Measurements from ENCODE around the gene USO1. TPM values are rescaled to one million over a fixed set of nuclear protein-coding genes. Genes with fewer than 3 reads are reported as not detected.
A peak's percentile ranks its signal among the peaks of the same experiment; 100 is the strongest.

USO1 gene
- total RNA-seq, 1 donor from 2014 or later: 48.5 TPM

DNA sequence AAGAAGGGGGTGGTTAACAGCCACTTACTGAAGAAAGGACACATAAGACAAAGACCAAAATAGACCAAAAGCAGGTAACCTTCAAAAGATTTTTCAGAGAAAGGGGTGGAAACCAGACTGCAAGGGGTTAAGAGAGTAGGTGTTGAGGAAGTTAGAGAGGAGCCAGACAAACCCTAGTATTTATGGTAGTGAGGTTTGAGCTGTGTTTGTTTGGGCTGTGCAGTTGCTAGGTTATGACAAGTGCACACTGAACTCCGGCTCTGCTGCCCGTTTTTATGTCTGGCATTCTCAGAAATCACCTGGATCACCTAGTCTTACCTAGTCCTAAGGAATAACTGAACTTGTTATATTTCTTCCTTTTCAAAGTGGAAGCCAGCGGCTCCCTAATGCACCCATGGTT, 28.3 kb upstream of the USO1 start:
- Mint-ChIP-seq H3K27me3 (ENCODE audit: unreplicated experiment) (peaks cover 6% of the 10 kb centered on the region), H3K27ac (ENCODE audit: unreplicated experiment) (peak overlapping the region; percentile 36), H3K36me3 (ENCODE audit: low read depth, unreplicated experiment) (no peaks in the 10 kb centered on the region), H3K4me1 (ENCODE audit: unreplicated experiment) (peaks cover 5% of the 10 kb centered on the region), H3K9me3 (ENCODE audit: unreplicated experiment) (no peaks in the 10 kb centered on the region), H3K4me3 (ENCODE audit: unreplicated experiment) (no peak overlapping the region)
- DNase-seq (ENCODE audit: low spot score): no peak
- TF ChIP-seq, protein P1, sequence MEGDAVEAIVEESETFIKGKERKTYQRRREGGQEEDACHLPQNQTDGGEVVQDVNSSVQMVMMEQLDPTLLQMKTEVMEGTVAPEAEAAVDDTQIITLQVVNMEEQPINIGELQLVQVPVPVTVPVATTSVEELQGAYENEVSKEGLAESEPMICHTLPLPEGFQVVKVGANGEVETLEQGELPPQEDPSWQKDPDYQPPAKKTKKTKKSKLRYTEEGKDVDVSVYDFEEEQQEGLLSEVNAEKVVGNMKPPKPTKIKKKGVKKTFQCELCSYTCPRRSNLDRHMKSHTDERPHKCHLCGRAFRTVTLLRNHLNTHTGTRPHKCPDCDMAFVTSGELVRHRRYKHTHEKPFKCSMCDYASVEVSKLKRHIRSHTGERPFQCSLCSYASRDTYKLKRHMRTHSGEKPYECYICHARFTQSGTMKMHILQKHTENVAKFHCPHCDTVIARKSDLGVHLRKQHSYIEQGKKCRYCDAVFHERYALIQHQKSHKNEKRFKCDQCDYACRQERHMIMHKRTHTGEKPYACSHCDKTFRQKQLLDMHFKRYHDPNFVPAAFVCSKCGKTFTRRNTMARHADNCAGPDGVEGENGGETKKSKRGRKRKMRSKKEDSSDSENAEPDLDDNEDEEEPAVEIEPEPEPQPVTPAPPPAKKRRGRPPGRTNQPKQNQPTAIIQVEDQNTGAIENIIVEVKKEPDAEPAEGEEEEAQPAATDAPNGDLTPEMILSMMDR (IDR thresholded peaks at IDR 0.05; ENCODE audit: unreplicated experiment): no peak

GRCh38 chr4:75696581-75696980, 27.8 kb upstream of the USO1 start:
- Mint-ChIP-seq H3K27ac (ENCODE audit: unreplicated experiment) (no peak overlapping the region), H3K4me1 (ENCODE audit: unreplicated experiment) (peaks cover 5% of the 10 kb centered on the region), H3K36me3 (ENCODE audit: low read depth, unreplicated experiment) (no peaks in the 10 kb centered on the region), H3K4me3 (ENCODE audit: unreplicated experiment) (no peak overlapping the region), H3K27me3 (ENCODE audit: unreplicated experiment) (peaks cover 6% of the 10 kb centered on the region), H3K9me3 (ENCODE audit: unreplicated experiment) (no peaks in the 10 kb centered on the region)
- no peak for DNase-seq (ENCODE audit: low spot score)
- TF ChIP-seq, protein P1 (IDR thresholded peaks at IDR 0.05; ENCODE audit: unreplicated experiment): no peak

GRCh38 chr4:75698162-75698962, 26.0 kb upstream of the USO1 start:
- Mint-ChIP-seq H3K4me3 (ENCODE audit: unreplicated experiment) (no peak overlapping the region), H3K4me1 (ENCODE audit: unreplicated experiment) (peaks cover 10% of the 10 kb centered on the region), H3K27ac (ENCODE audit: unreplicated experiment) (no peak overlapping the region), H3K27me3 (ENCODE audit: unreplicated experiment) (peaks cover 6% of the 10 kb centered on the region), H3K9me3 (ENCODE audit: unreplicated experiment) (no peaks in the 10 kb centered on the region), H3K36me3 (ENCODE audit: low read depth, unreplicated experiment) (no peaks in the 10 kb centered on the region)
- DNase-seq (ENCODE audit: low spot score): no peak
- TF ChIP-seq, protein P1 (IDR thresholded peaks at IDR 0.05; ENCODE audit: unreplicated experiment): no peak

GRCh38 chr4:75698963-75699228, 25.5 kb upstream of the USO1 start:
- TF ChIP-seq, protein P1 (IDR thresholded peaks at IDR 0.05; ENCODE audit: unreplicated experiment): no peak
- H3K9me3 Mint-ChIP-seq (ENCODE audit: unreplicated experiment): no peaks in the 10 kb centered on the region
- peaks cover 6% of the 10 kb centered on the region for H3K27me3 Mint-ChIP-seq (ENCODE audit: unreplicated experiment)
- no peaks in the 10 kb centered on the region for H3K36me3 Mint-ChIP-seq (ENCODE audit: low read depth, unreplicated experiment)
- H3K27ac Mint-ChIP-seq (ENCODE audit: unreplicated experiment): no peak overlapping the region
- no peak for DNase-seq (ENCODE audit: low spot score)
- H3K4me1 Mint-ChIP-seq (ENCODE audit: unreplicated experiment): peaks cover 12% of the 10 kb centered on the region
- no peak overlapping the region for H3K4me3 Mint-ChIP-seq (ENCODE audit: unreplicated experiment)

GRCh38 chr4:75699299-75699698, 25.1 kb upstream of the USO1 start:
- Mint-ChIP-seq H3K4me1 (ENCODE audit: unreplicated experiment) (peaks cover 12% of the 10 kb centered on the region), H3K27me3 (ENCODE audit: unreplicated experiment) (peaks cover 6% of the 10 kb centered on the region), H3K36me3 (ENCODE audit: low read depth, unreplicated experiment) (no peaks in the 10 kb centered on the region), H3K4me3 (ENCODE audit: unreplicated experiment) (no peak overlapping the region), H3K27ac (ENCODE audit: unreplicated experiment) (no peak overlapping the region), H3K9me3 (ENCODE audit: unreplicated experiment) (no peaks in the 10 kb centered on the region)
- DNase-seq (ENCODE audit: low spot score): no peak
- TF ChIP-seq, protein P1 (IDR thresholded peaks at IDR 0.05; ENCODE audit: unreplicated experiment): no peak

Measured in endothelial cell (in vitro differentiated cells).